Activated T-helper 1 cell treated with anti-CD3 and anti-CD28 coated beads, Interleukin-12 subunit alpha, Interleukin-12 subunit beta, Interleukin-2, Interleukin-4 antibody, amounts not matched to agents 30 ng/mL and 10 ng/mL and 1 ng/mL, durations not matched to agents 14 hours and 24 hours and 36 hours (primary cell): ENCODE measurements around the gene MEGF6. TPM values are rescaled to one million over a fixed set of nuclear protein-coding genes. Genes with fewer than 3 reads are reported as not detected.
A peak's percentile ranks its signal among the peaks of the same experiment; 100 is the strongest.

Experiments
- DNase-seq: peaks from one replicate; pipeline ENCODE4 v3.0.0; 2021; ENCODE audit warnings: low spot score
- H3K27ac Mint-ChIP-seq: one replicate; pipeline ENCODE4 v1.8.0; 2021; ENCODE audit warnings: mild to moderate bottlenecking, mixed read lengths
- H3K27me3 Mint-ChIP-seq: one replicate; pipeline ENCODE4 v1.8.0; 2022; ENCODE audit warnings: mild to moderate bottlenecking, moderate library complexity, mixed read lengths; ENCODE audit not compliant: insufficient read depth
- H3K36me3 Mint-ChIP-seq: one replicate; pipeline ENCODE4 v1.8.0; 2021; ENCODE audit warnings: low read depth, mixed read lengths
- H3K4me1 Mint-ChIP-seq: one replicate; pipeline ENCODE4 v1.8.0; 2021; ENCODE audit warnings: low read depth, mixed read lengths
- H3K4me3 Mint-ChIP-seq: one replicate; pipeline ENCODE4 v1.8.0; 2021; ENCODE audit warnings: mild to moderate bottlenecking, moderate library complexity, mixed read lengths
- H3K9me3 Mint-ChIP-seq: one replicate; pipeline ENCODE4 v1.8.0; 2021; ENCODE audit warnings: mixed read lengths
- intact Hi-C: fragments of 100-400 bp; cut with micrococcal nuclease; formaldehyde crosslinking; loops from one replicate; pipeline ENCODE4 v1.15.1; 2024
- total RNA-seq: library from RNA; stranded (reverse); gene quantifications from 2 replicates; pipeline ENCODE4 v1.2.3, GENCODE V29; 2022

The MEGF6 gene
- total RNA-seq, 1 donor from 2014 or later, result 1.2 TPM

DNA sequence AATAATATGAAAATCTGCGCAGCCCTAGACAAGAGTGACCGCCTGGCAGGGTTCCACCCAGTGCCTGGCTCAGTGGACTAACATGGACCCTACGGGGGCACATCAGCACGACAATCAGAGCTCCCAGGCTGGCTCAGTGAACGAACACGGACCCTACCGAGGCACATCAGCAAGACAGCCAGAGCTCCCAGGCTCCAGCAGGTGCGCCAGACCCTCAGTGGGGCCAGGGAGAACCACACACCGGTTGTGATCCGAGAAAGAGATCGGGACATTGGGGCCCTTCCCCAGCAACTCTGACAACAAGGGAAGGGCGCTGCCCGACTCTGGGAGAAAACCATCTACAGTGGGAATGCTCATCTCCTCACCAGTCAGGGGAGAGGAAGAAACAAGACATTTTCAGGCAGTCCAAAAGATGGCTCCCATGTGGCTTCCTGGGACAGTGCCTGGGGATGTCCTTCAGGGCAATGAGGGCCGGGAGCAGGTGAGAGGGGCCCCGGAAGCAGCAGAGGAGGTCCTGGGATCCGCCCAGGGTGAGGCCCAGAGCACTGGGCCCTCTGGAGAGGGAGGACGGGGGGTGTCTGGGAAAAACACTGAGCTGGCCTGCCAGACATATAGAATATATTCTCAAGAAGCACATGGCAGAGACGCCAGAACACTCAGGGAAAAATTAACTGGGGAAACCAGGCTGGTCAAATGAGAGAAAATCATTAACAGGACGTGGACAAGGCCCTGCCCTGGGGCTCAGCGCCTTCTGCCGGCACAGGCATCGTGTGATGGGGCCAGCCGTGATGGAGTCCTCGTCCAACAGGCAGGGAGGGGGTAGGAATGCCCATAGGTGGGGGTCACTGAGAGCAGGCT is 152.0 kb downstream of the MEGF6 start:
- intact Hi-C loops, result no loop called here
- peaks cover 10% of the 10 kb centered on the region for H3K27me3 Mint-ChIP-seq
- H3K36me3 Mint-ChIP-seq, result no peaks in the 10 kb centered on the region
- no peak overlapping the region for H3K4me3 Mint-ChIP-seq
- no peaks in the 10 kb centered on the region for H3K9me3 Mint-ChIP-seq
- no peaks in the 10 kb centered on the region for H3K4me1 Mint-ChIP-seq
- H3K27ac Mint-ChIP-seq, result no peak overlapping the region
- DNase-seq, result no peak

DNA sequence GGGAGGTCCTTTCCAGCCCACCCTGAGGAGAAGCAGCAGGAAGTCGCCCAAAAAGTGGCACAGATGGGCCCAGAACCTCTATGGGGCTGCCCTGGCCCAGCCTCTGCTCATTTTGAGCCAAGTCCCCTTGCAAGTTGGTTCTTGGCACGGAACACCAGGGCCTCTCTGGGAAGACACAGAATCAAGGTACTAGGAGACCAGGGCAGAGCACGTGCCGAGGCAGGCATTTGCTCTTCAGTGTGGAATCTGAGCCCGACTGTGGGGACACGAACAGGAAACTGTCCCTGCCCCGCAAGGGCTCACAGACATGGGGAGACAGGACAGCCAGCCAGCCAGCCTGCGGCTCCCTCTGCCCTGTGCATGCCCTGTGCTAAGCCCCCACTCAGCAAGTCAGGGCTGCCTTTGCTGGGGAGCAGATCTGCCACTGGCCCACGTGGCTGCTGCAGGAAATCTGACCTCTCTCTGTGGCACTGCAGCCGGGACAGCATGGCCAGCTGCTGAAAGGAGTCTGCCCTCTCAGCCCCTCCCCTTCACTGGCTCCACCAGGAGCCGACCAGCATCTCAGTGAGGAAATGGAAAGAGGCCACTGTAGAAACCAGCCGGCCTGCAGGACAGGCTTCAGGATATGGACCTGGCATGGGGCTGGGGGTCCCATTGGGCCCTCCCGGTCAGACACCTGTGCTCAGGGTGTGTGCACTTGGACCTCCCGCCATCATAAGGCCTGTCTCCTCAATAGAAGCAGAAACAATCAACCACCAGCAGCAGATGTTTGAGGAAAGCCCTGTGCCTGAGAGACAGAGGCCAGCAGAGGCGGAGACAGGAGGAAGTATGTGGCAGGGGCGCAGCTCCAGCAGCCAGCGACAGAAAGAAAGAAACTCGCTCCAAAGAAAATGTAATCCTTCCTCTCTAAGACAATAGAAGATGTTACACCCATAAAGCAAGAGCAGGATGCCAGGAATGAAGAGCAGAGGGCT is 153.1 kb downstream of the MEGF6 start:
- H3K4me1 Mint-ChIP-seq, result no peaks in the 10 kb centered on the region
- intact Hi-C loops, result no loop called here
- no peaks in the 10 kb centered on the region for H3K9me3 Mint-ChIP-seq
- peaks cover 11% of the 10 kb centered on the region for H3K27me3 Mint-ChIP-seq
- H3K27ac Mint-ChIP-seq, result no peak overlapping the region
- no peaks in the 10 kb centered on the region for H3K36me3 Mint-ChIP-seq
- DNase-seq, result no peak
- H3K4me3 Mint-ChIP-seq, result no peak overlapping the region

DNA sequence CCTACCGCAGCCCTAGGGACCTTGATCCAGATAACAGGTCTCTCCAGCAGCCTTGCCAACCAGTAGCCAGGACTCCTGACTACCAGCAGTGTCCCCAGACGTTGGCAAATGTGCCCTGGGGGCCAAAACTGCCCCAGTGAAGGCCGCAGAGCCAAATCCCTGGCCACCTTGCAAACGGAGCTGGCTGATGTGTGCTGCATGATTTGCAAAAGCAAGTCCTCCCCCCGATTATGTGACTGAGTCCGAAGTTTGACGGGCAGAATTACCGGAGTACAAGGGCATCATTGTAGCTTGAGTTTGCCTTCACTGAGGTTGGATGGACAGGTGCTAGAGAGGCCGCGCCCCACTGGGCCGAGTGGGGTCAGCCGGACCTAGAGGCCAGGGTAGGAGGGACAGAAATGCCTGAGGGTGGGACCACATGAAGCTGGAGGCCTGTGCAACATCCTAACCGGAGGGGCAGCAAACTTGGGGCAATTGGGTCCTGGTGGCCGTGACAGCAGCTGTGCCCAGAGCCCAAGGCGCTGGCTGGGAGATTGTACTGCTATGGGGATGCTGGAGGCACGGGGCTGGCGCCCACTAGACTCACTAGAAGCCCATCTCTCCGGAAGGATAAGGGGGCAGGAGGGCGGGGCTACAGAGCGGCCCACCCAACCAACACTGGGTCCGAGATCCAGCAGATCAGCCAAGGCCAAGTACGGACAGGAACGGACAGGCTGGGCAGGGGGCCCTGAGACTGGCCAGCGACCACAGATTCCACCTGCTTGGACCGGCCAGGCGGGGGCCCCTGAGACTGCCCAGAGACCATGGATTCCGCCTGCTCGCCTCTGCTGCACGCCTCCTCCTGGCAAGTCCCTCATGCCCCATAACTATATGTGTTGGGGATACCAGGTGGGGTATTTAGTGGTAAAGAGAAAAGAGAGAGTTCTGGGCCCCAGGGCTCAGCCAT is 154.1 kb downstream of the MEGF6 start:
- no peaks in the 10 kb centered on the region for H3K9me3 Mint-ChIP-seq
- H3K27me3 Mint-ChIP-seq, result peaks cover 12% of the 10 kb centered on the region
- no peak overlapping the region for H3K27ac Mint-ChIP-seq
- intact Hi-C loops, result no loop called here
- H3K36me3 Mint-ChIP-seq, result no peaks in the 10 kb centered on the region
- H3K4me3 Mint-ChIP-seq, result no peak overlapping the region
- DNase-seq, result no peak
- H3K4me1 Mint-ChIP-seq, result no peaks in the 10 kb centered on the region

DNA sequence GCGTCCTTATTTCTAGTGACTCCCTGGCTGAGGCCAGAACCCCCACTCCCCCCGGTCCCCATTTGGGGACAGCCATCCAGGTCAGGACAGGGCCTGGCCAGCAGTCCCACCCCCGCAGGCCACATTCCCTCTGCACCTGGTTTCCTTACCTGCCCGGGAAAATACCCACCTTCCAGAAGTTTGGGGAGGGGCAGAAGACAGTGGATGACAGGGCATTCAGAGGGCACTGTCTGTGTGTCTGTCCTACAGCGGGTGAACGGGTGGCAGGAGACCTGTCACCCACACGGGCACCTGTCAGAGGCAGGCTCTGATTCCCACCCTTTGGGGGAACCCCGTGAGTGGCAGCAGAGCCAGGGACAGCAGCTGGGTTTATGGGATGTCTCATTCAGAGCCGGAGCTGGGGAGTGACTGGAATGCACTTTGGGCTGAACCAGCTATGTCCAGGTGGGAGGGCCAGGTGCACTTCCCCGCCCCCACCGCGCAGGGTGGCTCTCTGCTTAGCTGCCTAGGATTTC is 154.8 kb downstream of the MEGF6 start:
- no peaks in the 10 kb centered on the region for H3K4me1 Mint-ChIP-seq
- DNase-seq, result no peak
- no peak overlapping the region for H3K27ac Mint-ChIP-seq
- H3K4me3 Mint-ChIP-seq, result no peak overlapping the region
- H3K9me3 Mint-ChIP-seq, result no peaks in the 10 kb centered on the region
- intact Hi-C loops, result no loop called here
- H3K27me3 Mint-ChIP-seq, result peaks cover 12% of the 10 kb centered on the region
- no peaks in the 10 kb centered on the region for H3K36me3 Mint-ChIP-seq

DNA sequence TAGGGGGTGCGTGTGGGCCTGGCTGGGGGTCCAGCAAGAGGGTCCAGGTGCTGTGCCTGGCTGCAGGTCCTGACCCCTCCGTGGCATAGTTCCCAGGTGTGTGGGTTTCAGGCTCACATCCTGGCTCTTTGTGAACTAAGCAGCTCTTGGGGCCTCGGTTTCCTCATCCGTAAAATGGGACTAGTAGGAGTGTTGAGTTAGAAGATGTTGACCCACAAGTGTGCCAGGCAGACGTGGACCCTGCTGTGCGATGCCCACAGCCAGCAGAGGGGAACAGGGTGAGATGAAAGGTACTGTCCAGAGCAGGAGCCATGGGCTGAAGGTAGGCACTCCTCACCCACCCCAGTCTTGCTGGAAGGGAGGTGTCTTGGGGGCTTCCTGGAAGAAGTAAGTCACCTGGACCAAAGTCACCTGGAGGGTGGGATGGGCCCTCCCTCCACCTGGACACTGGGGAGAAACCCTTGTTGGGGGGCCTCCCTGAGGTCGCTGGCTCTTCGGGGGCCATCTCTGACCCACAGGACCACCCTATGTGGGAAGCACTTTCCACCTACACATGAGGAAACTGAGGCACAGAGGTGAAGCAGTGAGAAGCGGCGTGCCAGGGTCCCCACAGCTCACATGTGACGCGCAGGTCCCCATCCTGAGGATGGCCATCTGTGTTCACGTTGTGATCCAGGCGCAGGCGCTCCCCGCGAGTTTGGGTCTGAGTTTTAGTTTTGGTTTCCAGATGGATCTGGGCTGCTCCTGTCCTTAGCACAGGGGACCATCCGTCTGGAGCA is 155.4 kb downstream of the MEGF6 start:
- H3K4me3 Mint-ChIP-seq, result no peak overlapping the region
- H3K27me3 Mint-ChIP-seq, result peaks cover 12% of the 10 kb centered on the region
- DNase-seq, result no peak
- no peaks in the 10 kb centered on the region for H3K36me3 Mint-ChIP-seq
- intact Hi-C loops, result no loop called here
- no peak overlapping the region for H3K27ac Mint-ChIP-seq
- H3K9me3 Mint-ChIP-seq, result no peaks in the 10 kb centered on the region
- no peaks in the 10 kb centered on the region for H3K4me1 Mint-ChIP-seq

DNA sequence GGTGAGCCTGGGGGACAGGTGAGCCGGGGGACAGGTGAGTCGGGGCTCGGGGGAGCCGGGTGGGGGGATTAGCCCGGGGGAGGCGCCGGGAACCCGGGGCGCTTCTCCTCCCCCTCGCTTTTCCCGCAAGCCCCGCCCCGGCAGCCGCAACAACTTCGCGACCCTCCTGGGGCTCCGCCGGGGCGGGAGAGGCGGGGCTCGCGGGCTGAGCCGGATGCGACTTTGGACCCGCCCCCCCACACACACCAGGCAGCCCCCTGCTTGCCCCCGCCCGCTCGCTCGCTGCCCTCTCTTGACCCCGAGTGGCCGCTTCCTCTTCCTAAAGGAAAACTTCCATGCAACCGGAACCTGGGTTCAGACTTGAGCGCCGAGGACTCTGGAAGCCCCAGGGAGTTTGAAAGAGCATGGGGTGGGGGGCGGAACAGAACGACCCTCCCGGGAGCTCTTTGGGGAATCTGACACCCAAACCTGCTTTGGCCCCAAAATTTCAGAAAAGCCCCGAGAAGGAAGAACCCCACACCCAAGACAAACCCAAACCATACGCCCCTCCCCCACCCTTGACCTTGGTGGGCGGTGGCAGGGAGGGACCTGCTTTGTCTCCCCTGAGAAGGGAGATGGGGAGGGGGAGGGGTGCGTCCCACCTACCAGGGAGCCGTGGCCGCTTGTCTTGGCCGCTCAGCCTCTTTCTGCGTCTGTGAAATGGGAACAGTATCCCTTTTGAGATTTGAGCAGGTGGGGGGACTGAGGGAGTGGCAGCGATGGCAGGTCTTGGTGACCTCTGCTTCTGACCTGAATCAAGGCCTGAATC is 156.3 kb downstream of the MEGF6 start:
- Mint-ChIP-seq H3K9me3 (no peaks in the 10 kb centered on the region), H3K27me3 (peaks cover 12% of the 10 kb centered on the region), H3K36me3 (no peaks in the 10 kb centered on the region), H3K4me1 (no peaks in the 10 kb centered on the region), H3K4me3 (no peak overlapping the region), H3K27ac (no peak overlapping the region)
- DNase-seq, result no peak
- intact Hi-C loops, result no loop called here

DNA sequence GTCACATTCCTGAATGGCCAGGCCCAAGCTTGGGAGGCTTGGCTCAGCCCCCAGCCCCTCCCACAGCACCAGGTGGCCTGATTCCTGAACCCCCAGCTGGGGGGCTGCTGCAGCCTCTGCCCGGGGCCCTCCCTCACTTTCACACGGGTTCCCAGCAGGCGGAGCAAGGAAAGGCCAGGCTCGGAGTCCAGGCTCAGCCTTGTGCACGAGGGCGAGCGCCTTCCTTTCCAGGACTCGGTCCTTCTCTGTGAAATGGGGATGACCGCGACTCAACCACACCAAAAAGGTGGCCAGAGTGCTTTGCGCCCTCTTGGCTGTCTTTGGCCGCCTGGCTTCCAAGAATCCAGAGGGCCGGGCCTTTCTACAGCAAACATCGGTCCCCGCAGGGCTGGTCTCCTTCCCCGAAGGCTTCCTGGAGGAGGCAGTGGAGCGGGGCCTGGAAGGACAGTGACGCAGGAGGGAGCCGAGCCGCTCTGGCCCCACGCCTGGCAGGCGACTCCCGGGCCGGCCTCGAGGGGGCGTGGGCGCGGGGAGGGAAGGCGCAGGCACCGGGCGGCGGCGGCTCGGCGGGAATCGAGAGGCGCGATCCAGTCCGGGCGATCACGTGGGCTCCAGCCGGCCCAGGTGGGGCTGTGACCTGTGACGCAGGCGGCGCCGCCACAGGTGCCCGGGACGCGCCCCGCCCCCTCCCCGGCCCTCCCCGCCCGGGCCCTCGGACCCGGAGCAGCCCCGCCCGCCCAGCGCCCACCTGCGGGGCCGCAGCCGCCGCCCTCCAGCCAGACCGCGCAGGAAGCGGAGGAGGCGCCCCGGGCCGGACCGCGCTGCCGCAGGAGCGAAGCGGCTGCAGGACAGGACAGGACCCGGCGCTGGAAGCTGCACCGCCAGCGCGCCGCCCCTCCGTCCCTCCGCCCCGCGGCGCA is 157.2 kb downstream of the MEGF6 start, which contains the start of gene ARHGEF16:
Gene ARHGEF16 (plus strand): TSS at position 775 of the 920 bp plus-strand sequence. CDS start 8,420 bp downstream, outside the sequence.
- Mint-ChIP-seq H3K27ac (no peak within 1 kb of the TSS), H3K4me3 (peak within 1 kb of the TSS; percentile 15), H3K36me3 (no peaks in the 10 kb centered on the region)

DNA sequence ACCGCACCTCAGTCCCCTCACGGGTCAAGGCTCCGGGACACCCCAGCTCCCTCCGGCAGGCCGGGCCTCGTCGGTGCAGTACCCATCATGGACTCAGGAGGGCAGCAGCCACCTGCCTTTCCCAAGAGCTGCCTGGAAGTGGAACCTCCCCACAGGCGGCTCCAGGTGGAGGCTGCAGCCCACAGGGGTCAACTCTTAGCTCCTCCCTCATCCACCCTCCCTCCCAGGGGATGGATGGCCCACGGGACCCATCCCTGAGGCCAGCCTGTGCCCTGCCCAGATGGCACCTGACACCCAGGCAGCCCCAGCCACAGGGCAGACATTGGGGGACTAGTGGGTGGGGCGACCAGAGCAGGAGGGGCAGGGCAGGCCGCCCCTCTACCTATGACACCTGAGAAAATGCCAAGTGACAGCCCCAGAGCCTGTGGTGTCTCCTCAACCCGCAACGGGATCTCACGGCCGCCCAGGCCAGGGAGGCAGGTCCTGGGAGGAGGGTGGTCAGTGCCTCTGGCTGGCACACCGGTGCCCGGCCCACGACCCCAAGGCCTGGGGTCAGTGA is 158.0 kb downstream of the MEGF6 start:
- no peaks in the 10 kb centered on the region for H3K4me1 Mint-ChIP-seq
- peak; percentile 56 for DNase-seq
- H3K4me3 Mint-ChIP-seq, result no peak overlapping the region
- peaks cover 12% of the 10 kb centered on the region for H3K27me3 Mint-ChIP-seq
- no peaks in the 10 kb centered on the region for H3K36me3 Mint-ChIP-seq
- no peak overlapping the region for H3K27ac Mint-ChIP-seq
- intact Hi-C loops, result loop anchor here (1.0 kb wide), 2 partner anchors 31 to 166 kb away; no protein-coding TSS in a partner anchor
- no peaks in the 10 kb centered on the region for H3K9me3 Mint-ChIP-seq

More for the DNA sequence above, 157.2 kb downstream of the MEGF6 start, which contains the start of gene ARHGEF16:
- intact Hi-C loops, result loop anchor here (1.0 kb wide), 2 partner anchors 30 to 165 kb away; no protein-coding TSS in a partner anchor
- Mint-ChIP-seq H3K9me3 (no peaks in the 10 kb centered on the region), H3K27me3 (peaks cover 12% of the 10 kb centered on the region), H3K4me1 (no peaks in the 10 kb centered on the region)
- DNase-seq, result no peak

DNA sequence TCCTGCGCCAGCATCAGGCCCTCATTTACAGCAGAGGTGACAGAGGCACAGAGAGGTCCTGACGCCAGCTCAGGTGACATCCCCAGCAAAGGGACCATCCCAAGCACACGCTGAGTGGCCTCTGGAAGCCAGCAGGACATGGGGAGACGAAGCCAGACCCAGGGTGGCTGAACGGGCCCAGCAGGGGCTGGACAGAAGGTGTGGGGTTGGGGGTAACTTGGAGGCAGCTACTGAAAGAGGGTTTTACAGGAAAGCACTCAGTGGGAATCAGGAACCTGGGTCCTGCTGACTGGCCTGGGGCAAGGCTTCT is 158.5 kb downstream of the MEGF6 start:
- Mint-ChIP-seq H3K27ac (no peak overlapping the region), H3K36me3 (no peaks in the 10 kb centered on the region)
- intact Hi-C loops, result loop anchor here (1.0 kb wide), 2 partner anchors 31 to 166 kb away; no protein-coding TSS in a partner anchor

More for the DNA sequence above, 158.5 kb downstream of the MEGF6 start:
- Mint-ChIP-seq H3K27me3 (peaks cover 12% of the 10 kb centered on the region), H3K9me3 (no peaks in the 10 kb centered on the region), H3K4me1 (no peaks in the 10 kb centered on the region), H3K4me3 (no peak overlapping the region)
- DNase-seq, result no peak
